K562 (cell line): ENCODE results near the gene STS. TPM values are rescaled to one million over a fixed set of nuclear protein-coding genes. Genes with fewer than 3 reads are reported as not detected.
A peak's percentile ranks its signal among the peaks of the same experiment; 100 is the strongest.

Experiments used
- ARHGAP35 ChIP-seq: fragments of 450-650 bp; IDR thresholded peaks from 2 replicates; pipeline ENCODE4 v1.6.1; 2018; ENCODE audit not compliant: partially characterized antibody
- ARID4B ChIP-seq: sonication (generic); formaldehyde crosslinking; IDR thresholded peaks from 2 replicates; pipeline ENCODE4 v1.8.0; 2022; ENCODE audit warnings: mild to moderate bottlenecking, missing genetic modification reagents
- CUX1 ChIP-seq: fragments of 200-800 bp; sonication (Bioruptor generic); IDR thresholded peaks from 2 replicates; pipeline ENCODE4 v1.6.1; 2016; ENCODE audit warnings: missing genetic modification characterization, missing compliant biosample characterization
- DLX4 ChIP-seq: fragments of 250-450 bp; sonication (Bioruptor Pico); IDR thresholded peaks from 2 replicates; pipeline ENCODE4 v1.6.1; 2021; ENCODE audit warnings: mild to moderate bottlenecking
- ESRRA ChIP-seq: fragments of 450-650 bp; IDR thresholded peaks from 2 replicates; pipeline ENCODE4 v1.6.1; 2014; ENCODE audit warnings: low read depth, mild to moderate bottlenecking, moderate library complexity, borderline replicate concordance
- FOSL1 ChIP-seq: fragments of 200-800 bp; sonication (Bioruptor generic); conservative IDR thresholded peaks from 2 replicates; pipeline ENCODE4 v1.6.1; 2016; ENCODE audit warnings: missing genetic modification characterization, missing compliant biosample characterization
- MAFF ChIP-seq: IDR thresholded peaks from 2 replicates; pipeline ENCODE4 v1.6.1; 2012; ENCODE audit warnings: low read length, improper control_type of control experiment
- MBD2 ChIP-seq: sonication (generic); IDR thresholded peaks from 2 replicates; pipeline ENCODE4 v1.6.1; 2016; ENCODE audit warnings: low read depth, borderline replicate concordance
- MTA3 ChIP-seq: fragments of 450-650 bp; formaldehyde crosslinking; IDR thresholded peaks from 2 replicates; pipeline ENCODE4 v1.6.1; 2017; ENCODE audit warnings: mild to moderate bottlenecking, borderline replicate concordance
- NR2C2 ChIP-seq, 2 experiments: fragments of 200-800 bp in 1 of 2; sonication (Bioruptor generic) in 1 of 2; sonication (generic) in 1 of 2; formaldehyde crosslinking in 1 of 2; IDR thresholded peaks; 2 replicates each; pipeline versions ENCODE4 v1.6.1 to v1.8.0; 2016 to 2022; ENCODE audit warnings: mild to moderate bottlenecking in 1 of 2, missing compliant biosample characterization in 1 of 2, missing genetic modification characterization in 1 of 2, missing genetic modification reagents in 1 of 2
- PTTG1 ChIP-seq: fragments of 450-650 bp; IDR thresholded peaks from 2 replicates; pipeline ENCODE4 v1.6.1; 2016; ENCODE audit warnings: low read depth, mild to moderate bottlenecking, missing genetic modification characterization, missing compliant biosample characterization
- SNIP1 ChIP-seq: fragments of 450-650 bp; IDR thresholded peaks from 2 replicates; pipeline ENCODE4 v1.7.1; 2017; ENCODE audit warnings: low read depth, mild to moderate bottlenecking
- ZNF347 ChIP-seq: fragments of 450-650 bp; formaldehyde crosslinking; IDR thresholded peaks from 2 replicates; pipeline ENCODE4 v1.4.0; 2020; ENCODE audit warnings: low read depth, mild to moderate bottlenecking, moderate library complexity
- polyA plus RNA-seq, 8 experiments: library from polyadenylated mRNA; depleted of rRNA in 4 of 8; stranded (reverse) in 5 of 8; unstranded in 3 of 8; fragments of >200 nt; fragmentation: Nextera tagmentation in 2 of 8; fragmentation: Illumina TruSeq in 1 of 8; extraction: Ambion mirVana in 2 of 8; extraction: Trizol in 1 of 8; gene quantifications; 2 replicates each; pipeline versions ENCODE4 v1.2.1 to v1.2.3, GENCODE V29; 2011 to 2014; ENCODE audit warnings: inconsistent platforms in 1 of 8, missing spikeins in 1 of 8
- total RNA-seq, 7 experiments: library from RNA; depleted of rRNA in 6 of 7; stranded (reverse); fragments of >200 nt in 6 of 7; fragmentation: Illumina TruSeq in 2 of 7; extraction: Trizol in 2 of 7; gene quantifications; 2 replicates each; pipeline versions ENCODE4 v1.2.1 to v1.2.3, GENCODE V29; 2011 to 2021; ENCODE audit warnings: low replicate concordance in 1 of 7

Gene STS
- total and polyA plus RNA-seq, 9 of the 15 experiments (the other 6 are each of a cell fraction or from before 2014, with no cell fraction given) = 0.14 to 1.3 (median 0.63) TPM

GRCh38 chrX:7170898-7171297, 23.4 kb downstream of the STS start (continued):
- no peak for TF ChIP-seq NR2C2 (CRISPR knock-in tag; IDR thresholded peaks at IDR 0.05)
- TF ChIP-seq NR2C2 (tag; IDR thresholded peaks at IDR 0.05) = no peak
- peak; percentile 58 for TF ChIP-seq FOSL1 (tag)
- TF ChIP-seq MBD2 = no peak
- TF ChIP-seq MAFF = no peak
- TF ChIP-seq DLX4 (CRISPR knock-in tag) = no peak
- TF ChIP-seq CUX1 (CRISPR knock-in tag) = no peak
- TF ChIP-seq PTTG1 (tag) = no peak
- TF ChIP-seq ARID4B (CRISPR knock-in tag) = no peak
- TF ChIP-seq ARHGAP35 = no peak
- TF ChIP-seq ZNF347 (CRISPR knock-in tag) = no peak
- no peak for TF ChIP-seq SNIP1
- TF ChIP-seq MTA3 = no peak
- peak; percentile 89 for TF ChIP-seq ESRRA
